Activated naive CD4-positive, alpha-beta T cell treated with anti-CD3 and anti-CD28 coated beads, Interleukin-2, amount 50 U/mL, for 72 hours (primary cell): Measurements from ENCODE around the gene CGN. TPM values are rescaled to one million over a fixed set of nuclear protein-coding genes. Genes with fewer than 3 reads are reported as not detected.
A peak's percentile ranks its signal among the peaks of the same experiment; 100 is the strongest.

ENCODE experiments used
- ATAC-seq, 2 donors: fragments of 150-1000 bp; cut with Tn5 transposase; 2 replicates each; pipeline ENCODE4 v1.10.0; 2021; ENCODE audit warnings: mild to moderate bottlenecking in 2 of 2, moderate library complexity in 2 of 2
- DNase-seq, 2 donors: peaks; one replicate each; pipeline ENCODE4 v3.0.0; 2021 to 2022; ENCODE audit warnings: low spot score in 2 of 2
- H3K27ac Mint-ChIP-seq, 2 donors: one replicate each; pipeline ENCODE4 v1.8.0; 2022; ENCODE audit warnings: mild to moderate bottlenecking in 2 of 2, mixed read lengths in 2 of 2
- H3K36me3 Mint-ChIP-seq, 2 donors: one replicate each; pipeline ENCODE4 v1.8.0; 2022; ENCODE audit warnings: mixed read lengths in 2 of 2
- H3K9me3 Mint-ChIP-seq, 2 donors: one replicate each; pipeline ENCODE4 v1.8.0; 2022; ENCODE audit warnings: mixed read lengths in 2 of 2
- total RNA-seq, 2 donors: library from RNA; stranded (reverse); gene quantifications; one replicate each; pipeline ENCODE4 v1.2.3, GENCODE V29; 2022

CGN gene
- total RNA-seq, 2 donors from 2014 or later = 2.6 to 3.2 TPM

GRCh38 chr1:151492120-151492519, 19.1 kb upstream of the CGN start:
- no peak for DNase-seq
- no peaks in the 10 kb centered on the region for H3K9me3 Mint-ChIP-seq
- no peaks in the 10 kb centered on the region for H3K36me3 Mint-ChIP-seq
- no peak overlapping the region for H3K27ac Mint-ChIP-seq
- ATAC-seq = no peak

- no peak for DNase-seq
- Mint-ChIP-seq H3K27ac (peak overlapping the region in 1 of 2 donors; percentile 4), H3K9me3 (no peaks in the 10 kb centered on the region), H3K36me3 (no peaks in the 10 kb centered on the region)
- ATAC-seq = no peak
Observed at GRCh38 chr1:151493042-151493441, 18.1 kb upstream of the CGN start.

- Mint-ChIP-seq H3K9me3 (no peaks in the 10 kb centered on the region), H3K36me3 (no peaks in the 10 kb centered on the region), H3K27ac (no peak overlapping the region)
- DNase-seq = no peak
- ATAC-seq = peak; percentile 86 to 92
Observed at GRCh38 chr1:151494741-151495281, 16.4 kb upstream of the CGN start.

- DNase-seq = no peak
- ATAC-seq = no peak
- Mint-ChIP-seq H3K27ac (no peak overlapping the region), H3K9me3 (no peaks in the 10 kb centered on the region), H3K36me3 (no peaks in the 10 kb centered on the region)
Observed at GRCh38 chr1:151495316-151495715, 15.9 kb upstream of the CGN start.

GRCh38 chr1:151499365-151499764, 11.8 kb upstream of the CGN start:
- DNase-seq (no peak), ATAC-seq (no peak)
- Mint-ChIP-seq H3K9me3 (no peaks in the 10 kb centered on the region), H3K27ac (no peak overlapping the region), H3K36me3 (no peaks in the 10 kb centered on the region)

- Mint-ChIP-seq H3K27ac (no peak overlapping the region), H3K9me3 (no peaks in the 10 kb centered on the region), H3K36me3 (no peaks in the 10 kb centered on the region)
- ATAC-seq (no peak), DNase-seq (no peak)
Observed at GRCh38 chr1:151499930-151500329, 11.3 kb upstream of the CGN start.

GRCh38 chr1:151501474-151501873, 9.7 kb upstream of the CGN start:
- H3K36me3 Mint-ChIP-seq = no peaks in the 10 kb centered on the region
- no peaks in the 10 kb centered on the region for H3K9me3 Mint-ChIP-seq
- H3K27ac Mint-ChIP-seq = no peak overlapping the region
- DNase-seq (no peak), ATAC-seq (no peak)

GRCh38 chr1:151502035-151502700, 9.0 kb upstream of the CGN start:
- H3K9me3 Mint-ChIP-seq = no peaks in the 10 kb centered on the region
- no peak for ATAC-seq
- no peak for DNase-seq
- no peak overlapping the region for H3K27ac Mint-ChIP-seq
- H3K36me3 Mint-ChIP-seq = no peaks in the 10 kb centered on the region

- DNase-seq = no peak
- Mint-ChIP-seq H3K27ac (no peak overlapping the region), H3K36me3 (no peaks in the 10 kb centered on the region), H3K9me3 (no peaks in the 10 kb centered on the region)
- peak in 1 of 2 donors; percentile 79 for ATAC-seq
Observed at GRCh38 chr1:151502859-151503780, 8.1 kb upstream of the CGN start.

- no peak overlapping the region for H3K27ac Mint-ChIP-seq
- ATAC-seq (no peak), DNase-seq (no peak)
- no peaks in the 10 kb centered on the region for H3K9me3 Mint-ChIP-seq
- H3K36me3 Mint-ChIP-seq = no peaks in the 10 kb centered on the region
Observed at GRCh38 chr1:151504252-151504651, 6.9 kb upstream of the CGN start.

GRCh38 chr1:151504759-151505158, 6.4 kb upstream of the CGN start:
- ATAC-seq (no peak), DNase-seq (no peak)
- Mint-ChIP-seq H3K36me3 (no peaks in the 10 kb centered on the region), H3K27ac (no peak overlapping the region), H3K9me3 (no peaks in the 10 kb centered on the region)

- Mint-ChIP-seq H3K27ac (no peak overlapping the region), H3K36me3 (no peaks in the 10 kb centered on the region), H3K9me3 (no peaks in the 10 kb centered on the region)
- ATAC-seq (no peak), DNase-seq (no peak)
Observed at GRCh38 chr1:151508833-151509232, 2.4 kb upstream of the CGN start.

- H3K36me3 Mint-ChIP-seq = no peaks in the 10 kb centered on the region
- no peak overlapping the region for H3K27ac Mint-ChIP-seq
- ATAC-seq (no peak), DNase-seq (no peak)
- H3K9me3 Mint-ChIP-seq = no peaks in the 10 kb centered on the region
Observed at GRCh38 chr1:151509350-151510019, 1.7 kb upstream of the CGN start.

- H3K9me3 Mint-ChIP-seq = no peaks in the 10 kb centered on the region
- ATAC-seq (no peak), DNase-seq (no peak)
- no peaks in the 10 kb centered on the region for H3K36me3 Mint-ChIP-seq
- H3K27ac Mint-ChIP-seq = no peak overlapping the region
Observed at GRCh38 chr1:151510020-151510405, 1.2 kb upstream of the CGN start.

- DNase-seq (no peak), ATAC-seq (no peak)
- H3K27ac Mint-ChIP-seq = peak overlapping the region in 1 of 2 donors; percentile 49
- no peaks in the 10 kb centered on the region for H3K9me3 Mint-ChIP-seq
- no peaks in the 10 kb centered on the region for H3K36me3 Mint-ChIP-seq
Observed at GRCh38 chr1:151510614-151510956, 602 bp upstream of the CGN start.

GRCh38 chr1:151511636-151512215, 539 bp downstream of the CGN start:
- H3K27ac Mint-ChIP-seq = no peak overlapping the region
- DNase-seq (peak in 1 of 2 donors; percentile 34), ATAC-seq (peak; percentile 32 to 43)
- no peaks in the 10 kb centered on the region for H3K9me3 Mint-ChIP-seq
- no peaks in the 10 kb centered on the region for H3K36me3 Mint-ChIP-seq

GRCh38 chr1:151512326-151512725, 1.1 kb downstream of the CGN start:
- DNase-seq = no peak
- no peak overlapping the region for H3K27ac Mint-ChIP-seq
- no peak for ATAC-seq
- H3K36me3 Mint-ChIP-seq = no peaks in the 10 kb centered on the region
- no peaks in the 10 kb centered on the region for H3K9me3 Mint-ChIP-seq
